Mesenchymal stem cell (in vitro differentiated cells and primary cell): ENCODE results near the gene DLGAP1.

Experiments used
- DNase-seq: peaks from one replicate; pipeline ENCODE4 v3.0.0-alpha.2; 2013
- H2AFZ ChIP-seq: one replicate; pipeline ENCODE4 v1.6.1; 2013; ENCODE audit warnings: low read depth, mild to moderate bottlenecking, control low read depth, inconsistent platforms, low read length, moderate library complexity
- H2AK5ac ChIP-seq: 2 replicates; pipeline ENCODE4 v1.6.1; 2013; ENCODE audit warnings: low read length, moderate library complexity, mild to moderate bottlenecking, inconsistent platforms; ENCODE audit not compliant: severe bottlenecking
- H2BK120ac ChIP-seq: one replicate; pipeline ENCODE4 v1.6.1; 2013; ENCODE audit warnings: low read depth, mild to moderate bottlenecking, inconsistent platforms, low read length, moderate library complexity
- H2BK12ac ChIP-seq, 2 experiments: one replicate each; pipeline ENCODE4 v1.6.1; 2013; ENCODE audit warnings: inconsistent platforms in 2 of 2, low read length in 2 of 2, mild to moderate bottlenecking in 2 of 2, moderate library complexity in 2 of 2, control low read depth in 1 of 2
- H2BK15ac ChIP-seq: one replicate; pipeline ENCODE4 v1.6.1; 2013; ENCODE audit warnings: mild to moderate bottlenecking, low read depth, inconsistent platforms; ENCODE audit not compliant: poor library complexity, severe bottlenecking
- H2BK5ac ChIP-seq: 2 replicates; pipeline ENCODE4 v1.6.1; 2013; ENCODE audit warnings: low read depth, mild to moderate bottlenecking, low read length, control low read depth, inconsistent platforms; ENCODE audit not compliant: poor library complexity, severe bottlenecking
- H3K14ac ChIP-seq, 2 experiments: one replicate each; pipeline ENCODE4 v1.6.1; 2013; ENCODE audit warnings: inconsistent platforms in 2 of 2, low read length in 2 of 2, control low read depth in 1 of 2, mild to moderate bottlenecking in 1 of 2, moderate library complexity in 1 of 2
- H3K18ac ChIP-seq, 2 experiments: one replicate each; pipeline ENCODE4 v1.6.1; 2013; ENCODE audit warnings: inconsistent platforms in 2 of 2, low read length in 2 of 2, control low read depth in 1 of 2, low read depth in 1 of 2, mild to moderate bottlenecking in 1 of 2
- H3K23ac ChIP-seq, 2 experiments: one replicate each; pipeline ENCODE4 v1.6.1; 2013; ENCODE audit warnings: inconsistent platforms in 2 of 2, low read length in 2 of 2, mild to moderate bottlenecking in 2 of 2, moderate library complexity in 2 of 2, control low read depth in 1 of 2
- H3K27ac ChIP-seq: 2 replicates; pipeline ENCODE4 v1.5.1; 2013; ENCODE audit warnings: mild to moderate bottlenecking, moderate library complexity, low read length, control low read depth, inconsistent platforms; ENCODE audit not compliant: poor library complexity, severe bottlenecking
- H3K27me3 ChIP-seq, 2 experiments: 2 replicates each; pipeline versions ENCODE4 v1.6.1 to v1.7.0; 2013; ENCODE audit warnings: low read length in 2 of 2, mild to moderate bottlenecking in 2 of 2, moderate library complexity in 2 of 2, control low read depth in 1 of 2, inconsistent platforms in 1 of 2; ENCODE audit not compliant: control insufficient read depth in 1 of 2, insufficient read depth in 1 of 2
- H3K36me3 ChIP-seq, 2 experiments: 2 replicates each; pipeline versions ENCODE4 v1.6.1 to v1.7.0; 2013; ENCODE audit warnings: low read length in 2 of 2, control low read depth in 1 of 2, inconsistent platforms in 1 of 2, low read depth in 1 of 2, mild to moderate bottlenecking in 1 of 2; ENCODE audit not compliant: insufficient read depth in 2 of 2, control insufficient read depth in 1 of 2
- H3K4ac ChIP-seq, 2 experiments: one replicate each; pipeline ENCODE4 v1.6.1; 2013; ENCODE audit warnings: inconsistent platforms in 2 of 2, low read length in 2 of 2, mild to moderate bottlenecking in 2 of 2, moderate library complexity in 2 of 2, control low read depth in 1 of 2, low read depth in 1 of 2
- H3K4me1 ChIP-seq: 2 replicates; pipeline ENCODE4 v1.6.1; 2013; ENCODE audit warnings: low read depth, low read length, control low read depth; ENCODE audit not compliant: control insufficient read depth, insufficient read depth
- H3K4me2 ChIP-seq: 2 replicates; pipeline ENCODE4 v1.6.1; 2013; ENCODE audit warnings: low read length, mild to moderate bottlenecking, inconsistent platforms; ENCODE audit not compliant: poor library complexity, severe bottlenecking
- H3K4me3 ChIP-seq, 2 experiments: 2 replicates each; pipeline versions ENCODE4 v1.5.1 to v1.7.0; 2013; ENCODE audit warnings: low read length in 2 of 2, mild to moderate bottlenecking in 2 of 2, control low read depth in 1 of 2, low read depth in 1 of 2; ENCODE audit not compliant: insufficient read depth in 1 of 2
- H3K79me1 ChIP-seq: replicated peaks from 2 replicates; pipeline ENCODE4 v1.6.1; 2013; ENCODE audit warnings: mild to moderate bottlenecking, control low read depth, low read length, inconsistent platforms; ENCODE audit not compliant: poor library complexity, severe bottlenecking
- H3K9ac ChIP-seq: 2 replicates; pipeline ENCODE4 v1.7.0; 2013; ENCODE audit warnings: mild to moderate bottlenecking, low read length, moderate library complexity
- H3K9me3 ChIP-seq: 2 replicates; pipeline ENCODE4 v1.7.0; 2013; ENCODE audit warnings: mild to moderate bottlenecking, low read length; ENCODE audit not compliant: control insufficient read depth
- H4K8ac ChIP-seq: one replicate; pipeline ENCODE4 v1.6.1; 2013; ENCODE audit warnings: inconsistent platforms, mild to moderate bottlenecking, low read length, moderate library complexity
- H4K91ac ChIP-seq: one replicate; pipeline ENCODE4 v1.6.1; 2013; ENCODE audit warnings: mild to moderate bottlenecking, low read length, inconsistent platforms
- WGBS: methylation state at CpG from one replicate; pipeline ENCODE4 v1.1.7; 2013; ENCODE audit warnings: mixed read lengths; 5-methylcytosine and 5-hydroxymethylcytosine counted together

Gene DLGAP1

GRCh38 chr18:3649135-3649632, 805.9 kb downstream of the DLGAP1 start:
- peak; percentile 36 for DNase-seq
- Histone ChIP-seq H2BK120ac (no peak overlapping the region), H3K27me3 (no peaks in the 10 kb centered on the region), H3K14ac (no peak overlapping the region), H3K4me2 (no peak overlapping the region), H3K79me1 (peaks cover 2% of the 10 kb centered on the region), H4K8ac (no peak overlapping the region), H2AK5ac (peak overlapping the region; percentile 50), H2AFZ (no peak overlapping the region), H2BK5ac (no peak overlapping the region), H3K36me3 (no peaks in the 10 kb centered on the region), H2BK12ac (peak overlapping the region in 1 of 2 experiments; percentile 90), H3K18ac (peak overlapping the region; percentile 14 to 78), H3K23ac (no peak overlapping the region), H2BK15ac (peak overlapping the region; percentile 76), H3K4me1 (peaks cover 10% of the 10 kb centered on the region), H3K4me3 (peak overlapping the region in 1 of 2 experiments; percentile 10), H3K4ac (peak overlapping the region in 1 of 2 experiments; percentile 61), H4K91ac (no peak overlapping the region), H3K27ac (peak overlapping the region; percentile 31), H3K9me3 (no peaks in the 10 kb centered on the region), H3K9ac (no peak overlapping the region)
- 76% methylated on average over 6 of the region's 6 CpGs for WGBS

- 31% methylated on average over 2 of the region's 2 CpGs for WGBS
- H2BK12ac ChIP-seq, result no peak overlapping the region
- no peak for DNase-seq
- no peak overlapping the region for H2BK15ac ChIP-seq
- H3K27me3 ChIP-seq, result no peaks in the 10 kb centered on the region
- H3K4me3 ChIP-seq, result no peak overlapping the region
- H3K23ac ChIP-seq, result no peak overlapping the region
- H4K91ac ChIP-seq, result no peak overlapping the region
- no peak overlapping the region for H2AK5ac ChIP-seq
- H3K9me3 ChIP-seq, result no peaks in the 10 kb centered on the region
- H3K18ac ChIP-seq, result peak overlapping the region in 1 of 2 experiments; percentile 63
- no peak overlapping the region for H3K14ac ChIP-seq
- no peaks in the 10 kb centered on the region for H3K36me3 ChIP-seq
- H3K79me1 ChIP-seq, result no peaks in the 10 kb centered on the region
- no peak overlapping the region for H2AFZ ChIP-seq
- H4K8ac ChIP-seq, result no peak overlapping the region
- peaks cover 6% of the 10 kb centered on the region for H3K4me1 ChIP-seq
- no peak overlapping the region for H3K4me2 ChIP-seq
- H3K4ac ChIP-seq, result no peak overlapping the region
- no peak overlapping the region for H3K9ac ChIP-seq
- H2BK5ac ChIP-seq, result no peak overlapping the region
- H3K27ac ChIP-seq, result no peak overlapping the region
- no peak overlapping the region for H2BK120ac ChIP-seq
These were observed 806.5 kb downstream of the DLGAP1 start for GRCh38 chr18:3648641-3649040.

GRCh38 chr18:3648200-3648599, 806.9 kb downstream of the DLGAP1 start:
- H3K14ac ChIP-seq, result no peak overlapping the region
- H2AK5ac ChIP-seq, result no peak overlapping the region
- H3K79me1 ChIP-seq, result no peaks in the 10 kb centered on the region
- no peak overlapping the region for H3K4me3 ChIP-seq
- no peak overlapping the region for H2BK12ac ChIP-seq
- no peak overlapping the region for H2BK120ac ChIP-seq
- peaks cover 6% of the 10 kb centered on the region for H3K4me1 ChIP-seq
- H3K4me2 ChIP-seq, result no peak overlapping the region
- H3K9me3 ChIP-seq, result no peaks in the 10 kb centered on the region
- no peak overlapping the region for H4K8ac ChIP-seq
- H2AFZ ChIP-seq, result no peak overlapping the region
- no peak overlapping the region for H2BK15ac ChIP-seq
- no peak overlapping the region for H4K91ac ChIP-seq
- no peak overlapping the region for H3K23ac ChIP-seq
- H3K4ac ChIP-seq, result no peak overlapping the region
- no peak overlapping the region for H3K27ac ChIP-seq
- no peak overlapping the region for H3K9ac ChIP-seq
- H3K27me3 ChIP-seq, result no peaks in the 10 kb centered on the region
- no peak overlapping the region for H3K18ac ChIP-seq
- no peak overlapping the region for H2BK5ac ChIP-seq
- no peaks in the 10 kb centered on the region for H3K36me3 ChIP-seq
- no peak for DNase-seq
- WGBS, result 96% methylated on average over 5 of the region's 6 CpGs

GRCh38 chr18:3647636-3648035, 807.5 kb downstream of the DLGAP1 start:
- no peak overlapping the region for H4K8ac ChIP-seq
- no peak overlapping the region for H3K4ac ChIP-seq
- H3K18ac ChIP-seq, result no peak overlapping the region
- H2BK5ac ChIP-seq, result no peak overlapping the region
- no peak overlapping the region for H3K14ac ChIP-seq
- no peaks in the 10 kb centered on the region for H3K27me3 ChIP-seq
- H4K91ac ChIP-seq, result no peak overlapping the region
- no peak overlapping the region for H2AFZ ChIP-seq
- no peak overlapping the region for H2BK12ac ChIP-seq
- H3K4me2 ChIP-seq, result no peak overlapping the region
- DNase-seq, result no peak
- H3K79me1 ChIP-seq, result no peaks in the 10 kb centered on the region
- 96% methylated on average over 3 of the region's 4 CpGs for WGBS
- H3K27ac ChIP-seq, result no peak overlapping the region
- no peak overlapping the region for H3K4me3 ChIP-seq
- no peak overlapping the region for H3K23ac ChIP-seq
- H3K9me3 ChIP-seq, result no peaks in the 10 kb centered on the region
- H3K4me1 ChIP-seq, result peaks cover 5% of the 10 kb centered on the region
- H3K9ac ChIP-seq, result no peak overlapping the region
- no peaks in the 10 kb centered on the region for H3K36me3 ChIP-seq
- no peak overlapping the region for H2AK5ac ChIP-seq
- H2BK120ac ChIP-seq, result no peak overlapping the region
- H2BK15ac ChIP-seq, result no peak overlapping the region
